NCI-H1694 (cell line): ENCODE data around the gene PLA2G4F.
A peak's percentile ranks its signal among the peaks of the same experiment; 100 is the strongest.

Experiments used
- DNase-seq: peaks from one replicate; lab custom pipeline; 2025; lab: John Stamatoyannopoulos, UW

Gene PLA2G4F

DNA sequence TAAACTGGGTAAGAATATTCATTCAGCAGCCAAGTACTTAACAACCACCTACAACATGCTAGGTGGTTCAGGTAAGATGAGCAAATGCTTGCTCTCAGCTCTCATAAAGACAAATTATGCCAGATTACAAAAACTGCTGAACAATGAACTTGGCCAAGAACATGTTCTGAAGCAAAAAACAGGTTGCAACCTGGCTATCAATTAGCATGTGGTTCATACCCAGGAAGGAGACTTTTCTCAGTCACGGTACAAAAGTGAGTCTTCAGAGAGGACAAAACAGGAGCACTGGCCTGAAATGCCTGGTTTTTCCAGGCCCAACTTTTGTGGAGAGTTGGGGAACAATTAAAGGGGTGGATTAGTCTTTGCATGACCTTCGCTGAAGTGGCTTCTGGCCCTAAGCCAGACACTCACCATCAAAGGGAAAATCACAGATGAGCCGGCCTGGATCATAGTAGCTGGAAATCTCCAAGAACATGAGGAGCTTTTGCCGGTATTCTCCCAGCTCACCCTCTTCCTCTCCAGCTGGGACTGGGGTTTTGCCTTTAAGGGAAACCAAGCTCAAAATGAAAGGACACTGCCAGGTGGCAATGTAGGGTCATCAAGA is 7.6 kb upstream of the PLA2G4F start:
- no peak for DNase-seq

DNA sequence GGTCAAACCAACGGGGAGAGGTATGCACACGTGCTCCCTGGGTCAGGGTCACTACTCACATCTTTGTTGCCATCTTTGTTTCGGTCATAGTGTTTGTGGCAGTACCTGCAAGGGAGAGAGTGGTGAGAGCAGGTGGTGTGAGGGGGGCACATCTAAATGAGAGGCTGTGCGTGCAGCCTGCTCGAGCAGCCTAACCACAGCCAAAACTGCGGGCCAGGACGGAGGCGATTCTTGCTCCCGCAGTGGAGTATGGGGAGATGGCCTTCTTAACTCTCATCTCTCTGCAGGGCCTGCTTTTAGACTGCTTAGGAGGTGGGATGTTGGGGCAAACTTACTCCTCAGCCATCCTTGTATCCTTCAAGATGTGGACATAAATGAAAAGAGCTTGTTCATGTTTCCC is 6.9 kb upstream of the PLA2G4F start:
- DNase-seq, result no peak

DNA sequence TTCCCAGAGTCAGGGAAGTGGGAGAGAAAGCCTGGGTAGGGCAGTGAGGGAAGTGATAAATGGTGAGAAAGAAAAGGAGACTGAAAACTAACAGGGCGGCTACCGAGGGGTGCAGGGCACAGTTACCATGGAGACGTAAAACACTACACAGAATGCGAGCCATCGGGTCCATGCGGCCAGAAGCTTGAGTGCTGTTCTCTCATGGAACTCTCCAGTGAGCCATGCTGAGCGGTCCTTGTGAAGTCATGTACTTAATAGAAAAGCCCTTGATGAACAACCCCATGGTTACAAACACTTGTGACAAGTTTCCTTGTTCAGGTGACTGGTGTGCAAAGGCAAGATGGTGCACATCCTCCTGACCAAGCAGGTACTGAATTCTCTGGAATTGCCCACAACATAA is 3.7 kb upstream of the PLA2G4F start:
- DNase-seq, result no peak

DNA sequence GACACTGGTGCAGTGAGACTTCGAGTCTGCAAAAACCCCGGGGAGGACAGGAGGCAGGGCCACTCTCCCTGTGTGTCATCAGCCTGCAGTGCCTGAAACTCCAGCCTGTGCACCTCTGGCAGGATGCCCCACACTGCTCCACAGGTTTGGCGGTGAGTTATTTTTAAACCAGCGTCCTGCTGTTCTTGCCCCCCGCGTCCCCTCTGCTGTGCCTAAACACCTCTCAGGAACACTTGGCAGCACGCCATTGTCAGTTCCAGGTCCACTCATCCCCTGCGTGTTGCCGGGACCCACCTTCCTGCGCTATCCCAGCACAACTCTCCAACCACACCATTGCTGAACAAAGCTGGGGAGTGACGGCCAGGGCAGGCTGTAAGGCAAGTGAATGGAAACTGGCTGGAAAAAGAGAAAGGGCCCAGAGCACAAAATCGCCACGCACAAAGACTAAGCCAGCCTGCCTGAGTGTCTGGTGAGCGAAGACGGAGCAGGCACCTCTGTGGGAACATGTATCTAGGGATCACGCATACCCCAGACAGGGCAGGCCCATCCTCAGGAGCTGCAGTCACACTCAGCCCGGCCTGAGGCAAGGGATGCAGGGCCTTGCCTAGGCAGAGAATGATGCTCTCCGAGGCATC is 3.1 kb upstream of the PLA2G4F start:
- peak; percentile 14 for DNase-seq

DNA sequence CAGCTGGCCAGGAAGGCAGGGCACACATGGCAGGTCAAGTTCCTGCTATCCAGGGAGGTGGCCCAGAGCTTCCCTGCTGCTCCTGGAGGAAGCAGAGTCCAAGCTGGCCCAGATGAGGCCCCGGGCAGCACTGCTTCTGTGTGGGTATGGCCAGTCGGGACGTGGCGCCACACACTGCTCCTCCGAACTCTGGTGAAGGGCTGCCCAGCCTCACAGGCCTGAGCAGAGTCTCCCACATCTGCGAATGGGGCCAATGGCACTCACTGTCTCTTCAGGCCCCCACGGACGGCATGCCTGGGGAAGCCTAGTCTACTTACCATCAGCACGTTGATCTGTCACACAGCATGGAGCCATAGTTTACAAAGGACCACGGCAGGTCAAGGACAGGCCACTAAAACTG is 2.5 kb upstream of the PLA2G4F start:
- no peak for DNase-seq

DNA sequence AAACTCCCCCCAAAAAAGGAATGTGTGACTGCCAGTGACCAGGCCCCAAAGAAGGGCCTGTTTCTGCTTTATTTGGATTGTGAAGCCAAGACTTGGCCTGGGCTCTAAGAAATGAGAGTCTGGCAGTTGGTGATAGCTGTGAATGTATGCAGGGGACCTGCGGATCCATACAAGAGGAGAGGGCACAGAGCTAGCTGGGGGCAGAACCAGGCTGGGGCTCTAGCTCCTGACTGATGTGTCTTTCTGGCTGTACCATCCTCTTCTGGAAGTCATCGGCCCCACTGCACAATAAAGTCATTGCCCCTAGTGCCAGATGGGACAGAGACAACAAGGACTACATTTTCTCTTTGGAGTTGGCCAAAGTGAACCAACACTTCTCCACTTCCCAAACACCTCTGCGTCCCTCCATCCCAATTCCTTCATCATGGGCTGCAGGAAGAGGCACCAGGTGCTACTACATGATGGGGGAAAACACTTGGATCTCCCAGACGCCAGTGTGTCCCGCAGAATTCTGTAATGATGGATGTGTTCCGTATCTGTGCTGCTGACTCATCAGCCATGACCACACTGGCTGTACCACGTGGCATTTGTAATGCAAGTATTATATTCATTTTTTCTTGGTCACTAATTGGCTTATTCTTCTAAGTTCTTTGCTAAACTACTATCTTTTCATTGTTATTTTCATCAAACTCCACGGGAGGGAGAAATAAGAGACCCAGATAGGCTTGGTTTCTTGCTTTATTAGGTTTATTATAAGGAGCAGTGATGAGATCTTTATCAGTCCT is 1.7 kb upstream of the PLA2G4F start:
- no peak for DNase-seq

DNA sequence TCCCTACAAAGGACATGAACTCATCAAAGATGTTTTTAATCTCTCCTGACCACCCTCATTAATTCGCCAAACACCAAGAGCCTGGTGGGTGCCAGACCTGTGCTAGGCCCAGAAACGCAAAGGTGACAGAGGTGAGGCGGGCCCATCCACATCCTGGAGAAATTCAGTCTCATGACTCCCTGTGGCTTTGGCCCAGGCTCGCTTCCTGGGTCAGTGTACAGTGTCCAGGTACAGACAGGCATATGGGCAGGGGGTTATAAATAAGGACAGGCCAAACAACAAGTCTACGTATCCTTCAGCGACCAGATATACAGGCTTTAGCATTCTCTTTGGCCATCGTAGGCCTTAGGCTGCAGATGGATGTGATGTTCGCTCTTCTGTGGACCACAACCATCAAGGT is 945 bp upstream of the PLA2G4F start:
- DNase-seq, result no peak

DNA sequence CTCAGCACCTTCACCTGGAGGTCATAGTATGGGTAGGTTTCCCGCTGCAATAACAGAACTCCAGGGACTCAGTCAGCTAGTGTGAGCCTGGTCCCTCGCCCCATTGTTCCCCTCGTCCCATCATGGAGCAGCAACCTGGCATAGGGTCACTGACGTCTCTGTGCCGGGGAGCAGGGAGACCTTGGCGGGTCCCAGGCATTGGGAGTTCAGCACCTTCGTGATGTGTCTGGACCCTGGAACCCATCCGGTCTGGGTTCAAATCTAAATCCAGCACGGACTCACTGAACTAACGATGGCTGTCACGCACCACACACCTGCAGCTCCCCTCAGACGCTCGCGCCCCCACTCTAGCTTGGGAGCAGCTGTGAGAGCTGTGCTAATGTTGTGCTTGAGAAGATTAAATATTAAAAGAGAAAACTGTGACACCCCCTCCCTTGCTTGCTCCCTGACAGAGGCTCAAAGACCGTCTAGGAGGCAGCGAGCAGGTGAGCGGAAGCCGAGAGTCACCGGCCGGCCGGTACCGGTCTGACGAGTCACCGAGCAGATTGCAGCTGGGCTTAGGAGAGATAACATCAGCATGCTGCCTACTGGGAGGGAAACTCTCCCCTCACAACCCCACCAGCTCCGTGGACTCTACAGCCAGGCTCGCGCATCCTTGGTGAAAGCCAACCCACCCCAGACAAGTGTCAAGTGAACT is 742 bp downstream of the PLA2G4F start:
- DNase-seq, result no peak

DNA sequence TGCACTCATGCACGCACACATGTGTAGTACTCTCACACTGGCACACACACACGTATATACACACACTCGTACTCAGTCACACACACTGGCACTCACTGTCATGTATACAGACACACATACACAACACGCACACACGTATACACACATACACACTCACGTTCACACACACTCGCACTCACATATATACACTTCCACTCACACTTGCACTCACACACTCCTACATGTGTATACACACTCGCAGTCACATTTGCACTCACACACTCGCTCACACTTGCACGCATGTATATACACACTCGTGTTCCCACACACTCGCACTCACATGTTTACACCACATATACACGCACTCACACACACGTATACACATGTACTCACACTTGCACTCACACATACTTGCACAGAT is 1.5 kb downstream of the PLA2G4F start:
- no peak for DNase-seq

DNA sequence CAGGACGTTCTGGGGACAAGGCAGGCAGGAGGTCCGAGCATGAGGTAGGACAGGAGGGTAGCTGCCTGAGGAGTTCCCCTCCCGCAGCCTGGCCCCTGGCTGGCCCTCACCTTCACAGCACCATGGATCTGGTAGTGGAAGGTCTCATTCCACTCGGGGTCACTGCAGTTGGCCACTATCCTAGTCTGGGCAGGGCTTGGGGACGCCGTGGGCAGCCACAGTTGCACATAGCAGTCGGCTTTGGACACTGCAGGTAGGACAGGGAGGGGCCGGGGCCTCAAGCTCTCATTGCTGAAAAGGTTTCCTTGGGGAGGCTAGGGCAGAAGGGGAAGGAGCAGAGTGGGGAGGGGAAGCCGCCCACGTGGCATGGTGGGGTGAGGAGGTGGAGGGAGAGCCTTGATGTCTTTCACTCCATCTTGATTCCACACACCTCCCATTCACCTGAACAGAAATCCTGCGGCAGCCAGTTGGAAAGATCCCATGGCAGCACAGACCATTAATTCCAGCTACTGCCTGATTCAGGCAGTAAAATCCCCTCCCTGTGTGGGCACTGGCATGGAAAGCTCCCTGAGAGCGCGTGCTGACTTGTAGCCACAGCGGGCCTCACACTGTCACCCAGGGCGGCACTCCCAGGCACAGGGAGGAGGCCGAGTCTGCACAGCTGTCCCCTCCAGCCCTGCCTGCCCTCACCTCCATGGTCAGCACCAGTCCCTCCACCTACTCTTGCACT is 2.1 kb downstream of the PLA2G4F start:
- no peak for DNase-seq

DNA sequence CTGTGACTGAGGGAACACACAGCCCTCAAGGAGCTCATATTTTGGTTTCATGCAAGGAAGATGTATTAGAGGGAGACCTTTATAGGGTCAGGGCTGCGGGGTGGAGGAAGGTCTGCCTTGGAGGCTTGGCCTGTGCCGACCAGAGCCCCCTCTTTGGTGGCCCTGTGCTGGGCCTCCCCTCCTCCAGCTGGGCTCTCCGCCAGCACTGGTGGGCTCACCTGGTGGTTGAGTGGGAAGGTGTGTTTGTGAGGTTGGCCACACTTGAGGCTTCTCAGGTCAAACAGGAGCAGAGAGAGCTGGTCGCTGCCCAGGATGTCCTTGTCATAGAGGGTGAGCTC is 2.6 kb downstream of the PLA2G4F start:
- DNase-seq, result no peak

DNA sequence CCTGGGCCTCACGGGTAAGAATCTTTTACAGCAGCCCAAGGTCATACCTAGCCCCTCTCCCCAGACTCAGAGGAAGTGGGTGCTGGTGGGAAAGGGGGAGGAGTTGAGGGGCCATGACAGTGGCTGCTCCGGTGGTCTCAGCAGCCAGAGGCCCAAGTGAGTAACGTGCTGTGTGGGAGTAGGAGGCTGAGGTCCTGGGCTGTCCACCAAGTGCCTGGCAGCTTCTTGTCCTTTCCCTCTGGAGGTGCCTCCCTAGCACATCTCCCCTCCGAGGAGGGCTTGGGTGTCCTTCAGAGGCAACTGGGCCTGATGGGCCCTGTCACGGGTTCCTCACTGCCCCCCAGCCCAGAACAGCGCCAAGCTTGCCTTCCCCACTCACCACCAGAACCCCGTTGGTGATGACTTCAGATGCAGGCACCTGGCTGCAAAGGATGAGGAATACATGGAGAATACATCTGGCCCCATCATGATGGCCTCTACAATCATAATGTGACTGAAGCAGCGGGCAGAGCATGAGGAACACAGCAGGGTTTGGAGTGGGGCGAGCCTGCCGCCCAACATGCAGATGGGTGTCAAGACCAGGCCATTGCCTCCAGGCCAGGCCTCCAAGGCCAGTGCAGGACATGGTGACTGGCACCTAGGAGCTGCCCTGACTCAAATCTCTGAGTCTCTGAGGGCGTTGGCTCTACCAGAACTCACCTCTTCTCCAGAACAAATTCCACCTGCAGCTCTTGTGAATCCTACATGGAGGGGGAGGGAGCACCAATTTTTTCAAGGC is 3.3 kb downstream of the PLA2G4F start:
- no peak for DNase-seq

DNA sequence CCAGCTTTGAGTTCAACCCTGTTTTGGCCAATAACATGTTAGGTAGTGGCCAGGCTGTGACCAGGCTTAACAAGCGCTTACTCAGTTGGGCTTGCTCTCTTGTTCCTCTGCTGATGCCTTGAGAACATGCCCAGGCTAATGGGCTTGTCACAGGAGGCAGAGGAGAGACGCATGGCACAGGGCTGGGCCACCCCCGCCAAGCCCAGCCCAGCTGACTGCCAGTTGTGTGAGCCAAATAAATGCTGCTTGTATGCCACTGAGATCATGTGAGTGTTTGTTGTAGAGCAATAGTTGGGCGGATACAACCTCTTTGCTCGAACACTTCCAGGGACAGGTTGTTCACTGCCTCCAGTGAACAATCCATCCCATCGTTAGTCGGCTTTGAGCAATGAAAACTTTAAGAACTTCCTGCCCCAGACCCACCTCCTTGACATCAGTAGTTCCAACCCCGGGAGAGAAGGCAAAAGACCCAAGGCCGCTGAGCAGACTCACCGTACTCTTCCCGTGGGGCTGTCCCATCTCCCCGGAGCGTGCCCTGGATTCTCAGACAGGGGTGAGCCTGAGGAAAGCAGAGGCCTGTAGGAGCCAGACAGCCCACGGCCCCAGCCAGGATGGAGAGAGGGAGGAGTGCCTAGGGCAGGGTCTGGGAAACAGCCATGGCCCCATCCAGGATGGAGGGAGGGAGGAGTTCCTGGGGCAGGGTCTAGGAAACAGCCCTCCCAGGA is 4.1 kb downstream of the PLA2G4F start:
- DNase-seq, result no peak

DNA sequence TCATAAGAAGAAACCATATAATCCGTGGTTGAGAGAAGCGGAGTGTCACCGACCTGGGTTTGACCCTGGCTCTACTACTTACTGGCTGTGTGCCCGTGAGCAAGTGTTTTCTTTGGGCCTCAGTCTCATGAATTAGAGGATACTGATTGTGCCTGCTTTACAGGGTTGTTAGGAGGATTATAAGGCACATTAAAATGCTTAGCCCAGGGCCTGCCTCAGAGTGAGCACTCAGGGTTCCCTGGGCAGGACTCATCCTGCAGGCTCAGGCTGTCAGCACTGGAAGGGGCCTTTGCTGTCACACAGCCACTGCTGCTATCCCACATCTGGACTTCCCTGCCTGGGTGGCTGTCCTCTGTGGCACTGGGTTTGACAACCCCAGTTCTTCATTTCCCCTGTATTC is 4.7 kb downstream of the PLA2G4F start:
- no peak for DNase-seq

DNA sequence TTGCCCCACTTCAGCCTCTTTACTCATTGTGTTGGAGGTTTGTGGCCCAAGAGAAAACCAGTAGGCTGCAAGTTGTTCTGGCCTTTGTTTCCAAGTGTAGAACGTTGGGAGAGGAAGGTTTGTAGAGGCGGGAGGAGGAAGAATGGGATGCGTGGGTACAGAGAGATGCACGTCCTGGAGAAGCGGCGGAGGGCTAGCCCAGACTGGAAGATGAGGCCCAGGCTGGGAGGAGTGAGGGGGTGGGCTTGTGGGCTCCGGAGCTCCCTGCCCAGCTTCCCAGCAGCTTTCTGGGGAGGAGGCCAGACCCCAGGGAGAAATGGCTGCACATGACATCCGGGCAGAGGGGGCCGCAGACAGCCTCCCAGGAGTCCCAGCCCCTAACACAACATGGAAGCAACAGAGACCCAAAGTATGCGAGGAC is 5.3 kb downstream of the PLA2G4F start:
- no peak for DNase-seq

DNA sequence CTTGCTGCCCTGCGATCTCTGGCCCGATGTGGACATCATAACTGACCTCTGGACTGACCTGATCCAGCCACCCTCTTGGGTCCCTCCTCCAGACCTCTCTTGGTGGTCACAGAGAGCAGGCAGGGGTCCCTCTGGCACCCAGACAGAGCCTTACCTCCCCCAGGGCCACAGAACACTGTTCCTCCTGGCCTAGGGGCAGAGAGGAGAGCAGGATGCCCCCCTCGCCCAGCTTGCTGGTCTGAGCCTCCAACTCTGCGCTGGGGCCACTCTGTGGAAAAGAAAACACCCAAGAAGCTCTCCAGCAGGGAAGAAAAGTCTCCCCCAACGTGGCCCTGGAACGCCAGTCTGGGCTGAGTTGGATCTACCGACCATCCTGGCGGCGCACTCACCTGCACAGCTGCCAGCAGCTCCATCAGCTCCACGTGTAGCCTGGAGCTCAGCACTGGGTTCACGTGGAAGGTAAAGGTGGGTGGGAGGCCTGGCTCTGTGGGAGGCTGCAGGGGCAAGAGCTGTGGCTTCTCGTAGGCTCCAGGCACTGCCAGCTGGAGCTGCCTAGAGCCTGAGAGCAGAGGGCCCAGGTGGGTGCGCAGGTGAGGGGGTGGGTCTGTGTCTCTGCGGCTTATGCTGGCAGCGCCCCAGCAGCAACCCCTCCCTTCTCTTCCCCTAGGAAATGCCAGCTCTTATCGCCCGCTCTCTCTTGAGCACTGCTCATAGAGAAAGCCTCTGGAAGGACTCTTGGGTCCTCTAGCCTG is 6.0 kb downstream of the PLA2G4F start:
- no peak for DNase-seq

DNA sequence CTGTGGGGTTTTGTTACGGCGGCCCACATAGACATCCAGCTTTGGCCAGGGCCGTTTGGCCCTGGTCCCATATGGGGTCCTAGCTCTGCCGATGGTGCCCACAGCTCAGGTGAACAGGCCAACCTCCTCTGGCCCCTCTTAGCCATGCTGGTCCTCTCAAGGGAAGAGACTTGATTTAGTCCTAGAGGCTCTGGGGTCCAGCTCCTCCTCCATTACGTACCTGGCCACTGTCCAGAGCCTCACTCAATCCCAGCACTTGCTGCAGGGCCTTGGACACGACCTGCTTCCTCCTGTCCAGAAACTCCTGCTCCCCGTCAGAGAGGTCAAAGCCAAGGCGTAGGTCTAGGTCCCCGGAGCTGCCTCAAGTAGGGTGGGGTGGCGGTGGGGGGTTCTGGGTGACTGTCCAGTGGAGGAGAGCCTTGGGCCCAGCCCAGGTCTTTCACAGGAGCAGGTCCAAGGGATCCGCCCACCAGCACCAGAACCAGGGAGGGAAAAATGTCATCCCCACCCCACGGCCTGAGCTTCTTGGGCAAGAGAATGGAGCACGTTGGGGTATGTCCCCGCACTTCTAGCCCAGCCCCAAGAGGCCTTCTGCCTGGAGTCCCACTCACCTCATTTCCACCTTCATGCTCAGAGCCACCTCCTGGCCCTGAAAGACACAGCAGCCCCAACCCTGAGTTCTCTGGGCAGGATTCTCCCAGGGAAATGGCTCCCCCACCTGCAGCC is 6.8 kb downstream of the PLA2G4F start:
- DNase-seq, result no peak

DNA sequence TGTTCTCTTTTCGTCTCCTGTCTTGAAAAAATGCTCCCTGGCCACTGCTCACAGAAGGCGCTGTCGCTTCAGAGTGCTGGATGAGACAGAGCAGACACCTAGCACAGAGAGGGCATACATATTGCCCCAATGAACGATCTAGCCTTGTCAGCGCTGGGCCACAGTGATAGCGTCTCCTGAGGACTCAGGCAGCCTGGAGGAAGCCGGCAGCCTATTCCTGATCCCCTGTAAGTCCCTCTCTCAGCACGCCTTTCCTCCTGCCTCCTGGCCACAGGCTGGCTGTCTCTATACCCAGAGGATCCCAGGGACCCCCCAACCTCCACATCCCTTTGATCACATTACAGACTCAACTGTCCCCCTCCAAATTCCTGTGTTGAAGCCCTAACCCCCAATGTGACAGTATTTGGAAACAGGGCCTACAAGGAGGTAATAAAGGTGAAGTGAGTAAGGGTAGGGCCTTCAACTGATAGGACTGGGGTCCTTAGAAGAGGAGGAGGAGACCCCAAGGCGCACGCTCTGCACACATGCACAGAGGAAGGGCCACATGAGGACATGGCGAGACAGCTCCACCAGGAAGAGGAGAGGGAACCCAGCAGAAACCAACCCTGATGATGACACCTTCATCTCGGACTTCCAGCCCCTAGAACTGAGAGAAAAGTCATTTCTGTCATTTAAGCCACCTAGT is 7.5 kb downstream of the PLA2G4F start:
- DNase-seq, result no peak

DNA sequence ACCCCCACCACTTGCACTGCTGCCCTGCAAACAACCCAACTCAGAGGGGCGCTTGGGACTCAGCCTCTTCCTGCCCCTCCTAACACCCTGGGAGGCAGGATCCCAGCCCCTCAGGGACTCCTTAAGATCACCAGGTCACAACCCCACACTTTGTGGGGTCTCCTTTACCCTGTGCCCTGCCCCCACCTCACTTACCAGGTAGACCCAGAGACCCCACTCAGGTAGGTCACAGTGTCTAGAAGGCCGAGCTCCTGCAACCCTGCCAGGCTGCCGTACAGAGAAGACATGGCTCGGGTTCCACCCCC is 9.1 kb downstream of the PLA2G4F start:
- DNase-seq, result no peak
